ENCODE data around the gene ADTRP.

The ADTRP gene

DNA sequence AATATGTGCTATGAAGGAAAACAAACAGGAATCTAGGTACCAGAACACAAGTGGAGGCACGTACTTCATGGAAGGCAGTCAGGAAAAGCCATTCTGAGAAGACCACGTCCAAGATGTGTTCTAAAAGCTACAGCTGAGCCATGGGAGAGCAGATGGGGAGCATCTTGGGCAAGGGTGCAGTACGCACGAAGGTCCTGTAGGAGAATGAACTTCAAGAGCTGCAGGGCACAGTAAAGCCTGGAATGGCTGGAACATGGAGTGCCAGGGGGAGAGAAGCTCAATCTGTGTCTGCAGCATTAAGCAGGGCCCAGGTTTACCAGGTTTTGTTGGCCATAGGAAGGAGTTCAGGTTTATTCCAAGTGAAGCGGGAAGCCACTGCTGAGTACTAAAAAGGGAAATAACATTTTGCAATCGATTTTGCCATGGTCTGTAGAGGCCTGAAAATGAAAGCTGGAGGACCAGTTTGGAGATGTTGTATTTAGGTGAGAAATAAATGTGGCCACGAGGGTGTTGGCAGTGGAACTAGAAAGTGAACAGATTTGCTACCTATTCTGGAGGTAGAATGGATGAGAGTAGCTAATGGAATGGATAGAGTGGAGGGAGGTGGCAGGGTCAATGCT, 29.9 kb downstream of the ADTRP start:
- Histone ChIP-seq H3K4me1 (ENCODE audit: control insufficient read depth in 1 of 2, insufficient read depth in 2 of 2, low read length in 2 of 2) (peaks cover 24 to 42% of the 10 kb centered on the region in 2 donors), H3K4me3 (ENCODE audit: low read depth in 1 of 2, low read length in 2 of 2) (no peak overlapping the region), H3K36me3 (ENCODE audit: control insufficient read depth in 1 of 2, insufficient read depth in 2 of 2, low read length in 2 of 2) (peaks cover 3 to 9% of the 10 kb centered on the region in 2 donors), H3K27ac (ENCODE audit: low read depth, low read length) (no peak overlapping the region), H3K9me3 (ENCODE audit: control insufficient read depth in 1 of 2, low read length in 2 of 2) (no peaks in the 10 kb centered on the region), H3K27me3 (ENCODE audit: control insufficient read depth in 1 of 2, insufficient read depth in 2 of 2, low read length in 2 of 2) (no peaks in the 10 kb centered on the region), H3K9ac (ENCODE audit: low read depth in 1 of 2, low read length in 2 of 2) (no peak overlapping the region)

DNA sequence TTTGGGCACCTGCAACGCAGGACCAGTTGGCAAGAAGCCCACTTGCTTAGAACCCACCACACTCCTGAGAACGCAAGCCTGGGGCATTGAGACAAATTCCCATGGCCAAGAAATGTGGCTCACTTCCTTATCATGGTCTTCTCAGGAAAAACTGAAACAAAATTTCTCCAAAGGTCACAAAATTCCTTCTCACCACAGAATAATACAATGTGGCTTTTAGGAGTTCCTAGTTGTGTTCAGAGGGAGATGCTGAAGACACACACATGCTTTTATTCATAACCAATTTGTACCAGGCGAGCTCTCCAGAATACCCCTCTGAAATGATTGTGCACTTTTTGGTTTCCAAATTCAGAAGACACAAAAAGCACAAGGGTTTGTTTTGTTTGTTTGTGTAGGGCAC, 31.6 kb downstream of the ADTRP start:
- peaks cover 25 to 37% of the 10 kb centered on the region in 2 donors for H3K4me1 ChIP-seq (ENCODE audit: control insufficient read depth in 1 of 2, insufficient read depth in 2 of 2, low read length in 2 of 2)
- no peaks in the 10 kb centered on the region for H3K27me3 ChIP-seq (ENCODE audit: control insufficient read depth in 1 of 2, insufficient read depth in 2 of 2, low read length in 2 of 2)
- H3K27ac ChIP-seq (ENCODE audit: low read depth, low read length) = no peak overlapping the region
- H3K4me3 ChIP-seq (ENCODE audit: low read depth in 1 of 2, low read length in 2 of 2) = no peak overlapping the region
- no peak overlapping the region for H3K9ac ChIP-seq (ENCODE audit: low read depth in 1 of 2, low read length in 2 of 2)
- peaks cover 3 to 9% of the 10 kb centered on the region in 2 donors for H3K36me3 ChIP-seq (ENCODE audit: control insufficient read depth in 1 of 2, insufficient read depth in 2 of 2, low read length in 2 of 2)
- H3K9me3 ChIP-seq (ENCODE audit: control insufficient read depth in 1 of 2, low read length in 2 of 2) = no peaks in the 10 kb centered on the region

DNA sequence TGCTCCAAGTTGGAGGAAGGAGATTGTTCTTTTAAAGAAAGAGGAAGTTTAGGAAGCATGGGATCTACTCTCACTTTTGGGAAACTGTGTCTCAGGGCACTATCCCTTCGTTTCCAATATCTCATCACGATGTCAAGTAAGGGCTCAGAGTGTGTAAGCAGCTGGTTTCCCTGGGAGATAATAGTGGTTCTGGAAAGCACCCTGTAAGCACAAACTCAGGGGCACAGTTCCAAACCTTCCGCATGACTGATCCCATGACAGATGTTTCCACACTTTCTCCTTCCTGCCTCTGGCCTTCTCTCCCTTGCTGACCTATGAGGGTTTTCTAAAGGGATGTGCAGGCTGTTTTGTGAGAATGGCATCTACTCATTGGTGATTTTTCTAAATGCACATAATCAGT, 33.9 kb downstream of the ADTRP start:
- no peaks in the 10 kb centered on the region for H3K27me3 ChIP-seq (ENCODE audit: control insufficient read depth in 1 of 2, insufficient read depth in 2 of 2, low read length in 2 of 2)
- H3K36me3 ChIP-seq (ENCODE audit: control insufficient read depth in 1 of 2, insufficient read depth in 2 of 2, low read length in 2 of 2) = peaks cover 3 to 9% of the 10 kb centered on the region in 2 donors
- no peak overlapping the region for H3K27ac ChIP-seq (ENCODE audit: low read depth, low read length)

GRCh38 chr6:11744101-11744500, 34.5 kb downstream of the ADTRP start:
- Histone ChIP-seq H3K27ac (ENCODE audit: low read depth, low read length) (no peak overlapping the region), H3K4me1 (ENCODE audit: control insufficient read depth in 1 of 2, insufficient read depth in 2 of 2, low read length in 2 of 2) (peaks cover 6 to 14% of the 10 kb centered on the region in 2 donors), H3K9me3 (ENCODE audit: control insufficient read depth in 1 of 2, low read length in 2 of 2) (no peaks in the 10 kb centered on the region), H3K27me3 (ENCODE audit: control insufficient read depth in 1 of 2, insufficient read depth in 2 of 2, low read length in 2 of 2) (no peaks in the 10 kb centered on the region), H3K4me3 (ENCODE audit: low read depth in 1 of 2, low read length in 2 of 2) (no peak overlapping the region), H3K9ac (ENCODE audit: low read depth in 1 of 2, low read length in 2 of 2) (no peak overlapping the region), H3K36me3 (ENCODE audit: control insufficient read depth in 1 of 2, insufficient read depth in 2 of 2, low read length in 2 of 2) (peaks cover 3 to 9% of the 10 kb centered on the region in 2 donors)

More for the DNA sequence above, 33.9 kb downstream of the ADTRP start:
- no peak overlapping the region for H3K4me3 ChIP-seq (ENCODE audit: low read depth in 1 of 2, low read length in 2 of 2)
- peaks cover 8 to 18% of the 10 kb centered on the region in 2 donors for H3K4me1 ChIP-seq (ENCODE audit: control insufficient read depth in 1 of 2, insufficient read depth in 2 of 2, low read length in 2 of 2)
- H3K9ac ChIP-seq (ENCODE audit: low read depth in 1 of 2, low read length in 2 of 2) = no peak overlapping the region
- no peaks in the 10 kb centered on the region for H3K9me3 ChIP-seq (ENCODE audit: control insufficient read depth in 1 of 2, low read length in 2 of 2)

GRCh38 chr6:11740875-11741274, 37.7 kb downstream of the ADTRP start:
- no peaks in the 10 kb centered on the region for H3K9me3 ChIP-seq (ENCODE audit: control insufficient read depth in 1 of 2, low read length in 2 of 2)
- H3K9ac ChIP-seq (ENCODE audit: low read depth in 1 of 2, low read length in 2 of 2) = no peak overlapping the region
- H3K36me3 ChIP-seq (ENCODE audit: control insufficient read depth in 1 of 2, insufficient read depth in 2 of 2, low read length in 2 of 2) = peaks cover 0 to 4% of the 10 kb centered on the region in 2 donors
- peaks cover 6 to 14% of the 10 kb centered on the region in 2 donors for H3K4me1 ChIP-seq (ENCODE audit: control insufficient read depth in 1 of 2, insufficient read depth in 2 of 2, low read length in 2 of 2)
- H3K4me3 ChIP-seq (ENCODE audit: low read depth in 1 of 2, low read length in 2 of 2) = no peak overlapping the region
- no peaks in the 10 kb centered on the region for H3K27me3 ChIP-seq (ENCODE audit: control insufficient read depth in 1 of 2, insufficient read depth in 2 of 2, low read length in 2 of 2)
- H3K27ac ChIP-seq (ENCODE audit: low read depth, low read length) = no peak overlapping the region

DNA sequence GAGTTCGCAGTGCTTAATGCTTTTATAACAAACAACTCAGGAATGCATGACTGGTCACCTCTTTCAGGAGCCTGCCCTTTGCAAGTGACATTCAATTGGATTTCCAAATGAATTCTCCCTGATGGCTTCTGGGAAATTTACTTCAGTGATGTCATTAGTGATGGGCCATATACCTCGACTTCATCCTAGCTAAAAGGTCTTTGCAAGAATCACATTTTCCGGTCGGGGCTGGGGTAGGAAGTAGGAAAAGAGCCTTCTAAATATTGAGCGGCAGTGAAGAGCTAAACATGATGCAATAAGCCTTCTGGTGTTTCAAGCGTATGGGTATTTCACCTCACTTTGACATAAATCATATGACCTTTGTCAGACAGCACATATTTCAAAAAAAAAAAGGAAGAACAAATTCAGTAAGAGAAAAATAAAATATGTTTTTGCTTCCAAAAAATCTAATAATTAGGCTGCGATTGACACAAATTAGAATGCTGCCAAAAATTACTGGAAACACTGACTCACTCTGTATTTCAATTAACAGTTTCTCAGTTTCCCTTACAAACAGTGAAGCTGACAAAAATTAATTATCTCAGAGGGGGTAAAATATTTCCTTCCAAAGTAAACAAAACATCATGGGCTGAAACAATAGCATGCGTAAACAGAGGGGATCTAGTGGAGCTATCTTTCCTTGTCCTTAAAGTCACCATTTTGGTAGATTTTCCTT, 39.8 kb downstream of the ADTRP start:
- H3K36me3 ChIP-seq (ENCODE audit: control insufficient read depth in 1 of 2, insufficient read depth in 2 of 2, low read length in 2 of 2) = peaks cover 0 to 6% of the 10 kb centered on the region in 2 donors

DNA sequence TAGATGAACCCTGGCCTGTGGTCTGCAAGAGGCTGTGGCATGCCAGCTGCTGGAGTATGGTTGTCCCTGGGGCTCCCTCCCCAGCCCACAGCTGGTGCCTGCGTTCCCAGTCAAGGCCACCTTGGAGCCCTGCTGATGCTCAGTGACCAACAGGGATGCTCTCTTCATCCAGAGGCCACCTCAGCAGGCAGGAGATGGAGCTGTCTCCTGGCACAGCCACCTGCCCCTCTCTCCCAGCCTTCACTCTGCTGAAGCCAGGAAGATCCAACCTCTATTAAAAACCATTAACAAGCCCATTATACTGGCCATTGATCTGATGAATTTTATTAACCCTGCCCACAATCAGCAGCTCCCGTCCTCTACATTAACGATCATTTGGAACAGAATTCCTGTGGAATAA, 40.4 kb downstream of the ADTRP start:
- no peak overlapping the region for H3K27ac ChIP-seq (ENCODE audit: low read depth, low read length)

More for the DNA sequence above, 39.8 kb downstream of the ADTRP start:
- H3K9me3 ChIP-seq (ENCODE audit: control insufficient read depth in 1 of 2, low read length in 2 of 2) = no peaks in the 10 kb centered on the region
- no peak overlapping the region for H3K9ac ChIP-seq (ENCODE audit: low read depth in 1 of 2, low read length in 2 of 2)
- peaks cover 6 to 8% of the 10 kb centered on the region in 2 donors for H3K4me1 ChIP-seq (ENCODE audit: control insufficient read depth in 1 of 2, insufficient read depth in 2 of 2, low read length in 2 of 2)
- H3K27ac ChIP-seq (ENCODE audit: low read depth, low read length) = no peak overlapping the region
- H3K4me3 ChIP-seq (ENCODE audit: low read depth in 1 of 2, low read length in 2 of 2) = no peak overlapping the region
- no peaks in the 10 kb centered on the region for H3K27me3 ChIP-seq (ENCODE audit: control insufficient read depth in 1 of 2, insufficient read depth in 2 of 2, low read length in 2 of 2)

GRCh38 chr6:11736601-11737000, 42.0 kb downstream of the ADTRP start:
- peaks cover 0 to 12% of the 10 kb centered on the region in 2 donors for H3K36me3 ChIP-seq (ENCODE audit: control insufficient read depth in 1 of 2, insufficient read depth in 2 of 2, low read length in 2 of 2)
- H3K4me1 ChIP-seq (ENCODE audit: control insufficient read depth in 1 of 2, insufficient read depth in 2 of 2, low read length in 2 of 2) = peaks cover 11 to 13% of the 10 kb centered on the region in 2 donors
- no peak overlapping the region for H3K4me3 ChIP-seq (ENCODE audit: low read depth in 1 of 2, low read length in 2 of 2)
- H3K9me3 ChIP-seq (ENCODE audit: control insufficient read depth in 1 of 2, low read length in 2 of 2) = no peaks in the 10 kb centered on the region
- no peak overlapping the region for H3K27ac ChIP-seq (ENCODE audit: low read depth, low read length)
- no peak overlapping the region for H3K9ac ChIP-seq (ENCODE audit: low read depth in 1 of 2, low read length in 2 of 2)
- H3K27me3 ChIP-seq (ENCODE audit: control insufficient read depth in 1 of 2, insufficient read depth in 2 of 2, low read length in 2 of 2) = no peaks in the 10 kb centered on the region

More for the DNA sequence above, 40.4 kb downstream of the ADTRP start:
- peaks cover 6 to 8% of the 10 kb centered on the region in 2 donors for H3K4me1 ChIP-seq (ENCODE audit: control insufficient read depth in 1 of 2, insufficient read depth in 2 of 2, low read length in 2 of 2)
- no peak overlapping the region for H3K9ac ChIP-seq (ENCODE audit: low read depth in 1 of 2, low read length in 2 of 2)
- H3K36me3 ChIP-seq (ENCODE audit: control insufficient read depth in 1 of 2, insufficient read depth in 2 of 2, low read length in 2 of 2) = peaks cover 0 to 12% of the 10 kb centered on the region in 2 donors
- no peak overlapping the region for H3K4me3 ChIP-seq (ENCODE audit: low read depth in 1 of 2, low read length in 2 of 2)
- no peaks in the 10 kb centered on the region for H3K27me3 ChIP-seq (ENCODE audit: control insufficient read depth in 1 of 2, insufficient read depth in 2 of 2, low read length in 2 of 2)
- H3K9me3 ChIP-seq (ENCODE audit: control insufficient read depth in 1 of 2, low read length in 2 of 2) = no peaks in the 10 kb centered on the region

DNA sequence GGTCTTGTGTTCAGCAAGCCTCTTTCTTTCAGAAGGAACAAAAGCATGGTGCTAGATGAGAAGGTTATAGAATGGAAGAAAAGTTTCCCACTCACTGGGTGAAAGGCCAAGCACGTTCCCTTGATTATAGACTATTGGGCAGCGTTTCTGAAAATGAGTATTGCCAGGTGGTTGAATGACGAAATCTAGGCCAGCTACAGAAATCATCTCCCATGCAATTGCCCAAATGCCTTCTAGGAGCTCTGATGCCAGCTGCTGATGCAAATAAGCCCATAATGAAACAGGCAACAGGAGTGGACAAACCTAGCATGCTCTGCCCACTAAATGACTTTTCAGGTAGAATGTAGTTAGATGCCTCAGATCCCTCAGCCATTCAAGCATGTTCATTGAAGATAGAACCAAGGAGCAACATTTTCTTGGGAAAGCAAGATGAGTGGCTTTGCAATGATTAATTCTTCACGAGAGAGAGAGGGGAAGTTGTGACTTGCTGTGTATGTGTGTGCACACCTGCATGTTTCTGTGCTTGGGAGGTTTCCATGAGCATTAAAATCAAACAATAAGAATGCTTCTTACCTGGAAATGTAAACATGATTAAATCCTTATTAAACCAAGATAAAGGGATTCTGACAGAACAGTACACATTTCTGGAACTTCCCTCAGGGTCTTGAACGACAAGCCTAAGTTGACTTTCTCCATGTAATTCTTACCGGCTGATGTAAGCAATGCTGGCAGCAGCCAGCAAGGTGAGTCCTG, 43.6 kb downstream of the ADTRP start:
- H3K4me3 ChIP-seq (ENCODE audit: low read depth in 1 of 2, low read length in 2 of 2) = no peak overlapping the region
- peaks cover 16 to 24% of the 10 kb centered on the region in 2 donors for H3K4me1 ChIP-seq (ENCODE audit: control insufficient read depth in 1 of 2, insufficient read depth in 2 of 2, low read length in 2 of 2)
- no peaks in the 10 kb centered on the region for H3K27me3 ChIP-seq (ENCODE audit: control insufficient read depth in 1 of 2, insufficient read depth in 2 of 2, low read length in 2 of 2)
- H3K9ac ChIP-seq (ENCODE audit: low read depth in 1 of 2, low read length in 2 of 2) = no peak overlapping the region
- H3K27ac ChIP-seq (ENCODE audit: low read depth, low read length) = no peak overlapping the region
- peaks cover 0 to 15% of the 10 kb centered on the region in 2 donors for H3K36me3 ChIP-seq (ENCODE audit: control insufficient read depth in 1 of 2, insufficient read depth in 2 of 2, low read length in 2 of 2)
- no peaks in the 10 kb centered on the region for H3K9me3 ChIP-seq (ENCODE audit: control insufficient read depth in 1 of 2, low read length in 2 of 2)
